Neutrophil (primary cell): ENCODE results near the gene KMO.
A peak's percentile ranks its signal among the peaks of the same experiment; 100 is the strongest.

Source experiments
- H3K27ac ChIP-seq: fragments of 200-600 bp; sonication (generic); 2 replicates; pipeline ENCODE4 v1.5.1; 2016; ENCODE audit warnings: mild to moderate bottlenecking, moderate library complexity
- H3K27me3 ChIP-seq: fragments of 200-600 bp; sonication (generic); 2 replicates; pipeline ENCODE4 v1.6.0; 2016; ENCODE audit warnings: mild to moderate bottlenecking
- H3K36me3 ChIP-seq: fragments of 200-600 bp; sonication (generic); 2 replicates; pipeline ENCODE4 v1.5.1; 2017
- H3K4me1 ChIP-seq, 2 experiments: fragments of 200-600 bp in 1 of 2; sonication (generic) in 1 of 2; 1 replicate in 1 of 2; 2 replicates in 1 of 2; pipeline versions ENCODE4 v1.5.1 to v1.6.1; 2013 to 2016; ENCODE audit warnings: low read depth in 1 of 2, low read length in 1 of 2, mild to moderate bottlenecking in 1 of 2, moderate library complexity in 1 of 2; ENCODE audit not compliant: control insufficient read depth in 1 of 2, insufficient read depth in 1 of 2
- H3K4me3 ChIP-seq, 2 experiments: fragments of 200-600 bp in 1 of 2; sonication (generic) in 1 of 2; 1 replicate in 1 of 2; 2 replicates in 1 of 2; pipeline ENCODE4 v1.5.1; 2013 to 2016; ENCODE audit warnings: low read depth in 1 of 2, low read length in 1 of 2, mild to moderate bottlenecking in 1 of 2, moderate library complexity in 1 of 2
- H3K9me3 ChIP-seq: fragments of 200-600 bp; sonication (generic); 2 replicates; pipeline ENCODE4 v1.5.1; 2016
- CTCF ChIP-seq: fragments of 200-600 bp; sonication (generic); IDR thresholded peaks from 2 replicates; pipeline ENCODE4 v1.5.1; 2016; ENCODE audit warnings: antibody characterized with exemption

Gene KMO

GRCh38 chr1:241531195-241532161 is 700 bp upstream of the KMO start:
- Histone ChIP-seq H3K4me3 (peak overlapping the region; percentile 63 to 65), H3K9me3 (no peaks in the 10 kb centered on the region), H3K27ac (peak overlapping the region; percentile 69), H3K27me3 (no peaks in the 10 kb centered on the region), H3K4me1 (peaks cover 7 to 14% of the 10 kb centered on the region in 2 experiments), H3K36me3 (no peaks in the 10 kb centered on the region)
- TF ChIP-seq CTCF: peak; percentile 41

- H3K4me3 ChIP-seq: no peak overlapping the region
- no peaks in the 10 kb centered on the region for H3K36me3 ChIP-seq
- no peak for TF ChIP-seq CTCF
- no peaks in the 10 kb centered on the region for H3K27me3 ChIP-seq
- H3K4me1 ChIP-seq: peaks cover 7 to 14% of the 10 kb centered on the region in 2 experiments
- no peaks in the 10 kb centered on the region for H3K9me3 ChIP-seq
- no peak overlapping the region for H3K27ac ChIP-seq
These were observed 686 bp downstream of the KMO start for GRCh38 chr1:241532864-241533263.

GRCh38 chr1:241533326-241534115 is 1.3 kb downstream of the KMO start:
- Histone ChIP-seq H3K36me3 (no peaks in the 10 kb centered on the region), H3K27ac (no peak overlapping the region), H3K4me1 (peaks cover 7 to 14% of the 10 kb centered on the region in 2 experiments), H3K9me3 (no peaks in the 10 kb centered on the region), H3K27me3 (no peaks in the 10 kb centered on the region), H3K4me3 (no peak overlapping the region)
- TF ChIP-seq CTCF: no peak

- no peak overlapping the region for H3K4me3 ChIP-seq
- peaks cover 7 to 10% of the 10 kb centered on the region in 2 experiments for H3K4me1 ChIP-seq
- no peak overlapping the region for H3K27ac ChIP-seq
- no peaks in the 10 kb centered on the region for H3K27me3 ChIP-seq
- H3K9me3 ChIP-seq: no peaks in the 10 kb centered on the region
- no peaks in the 10 kb centered on the region for H3K36me3 ChIP-seq
- no peak for TF ChIP-seq CTCF
These were observed 4.1 kb downstream of the KMO start for GRCh38 chr1:241536304-241536703.

GRCh38 chr1:241536969-241537368 is 4.8 kb downstream of the KMO start:
- TF ChIP-seq CTCF: no peak
- H3K4me3 ChIP-seq: no peak overlapping the region
- H3K9me3 ChIP-seq: no peaks in the 10 kb centered on the region
- no peaks in the 10 kb centered on the region for H3K36me3 ChIP-seq
- peaks cover 4 to 7% of the 10 kb centered on the region in 2 experiments for H3K4me1 ChIP-seq
- H3K27me3 ChIP-seq: no peaks in the 10 kb centered on the region
- no peak overlapping the region for H3K27ac ChIP-seq
